Measurements from ENCODE around the gene NKX6-1. TPM values are rescaled to one million over a fixed set of nuclear protein-coding genes. Genes with fewer than 3 reads are reported as not detected.

Gene NKX6-1
- total RNA-seq, 2 experiments from 2014 or later: not detected

DNA sequence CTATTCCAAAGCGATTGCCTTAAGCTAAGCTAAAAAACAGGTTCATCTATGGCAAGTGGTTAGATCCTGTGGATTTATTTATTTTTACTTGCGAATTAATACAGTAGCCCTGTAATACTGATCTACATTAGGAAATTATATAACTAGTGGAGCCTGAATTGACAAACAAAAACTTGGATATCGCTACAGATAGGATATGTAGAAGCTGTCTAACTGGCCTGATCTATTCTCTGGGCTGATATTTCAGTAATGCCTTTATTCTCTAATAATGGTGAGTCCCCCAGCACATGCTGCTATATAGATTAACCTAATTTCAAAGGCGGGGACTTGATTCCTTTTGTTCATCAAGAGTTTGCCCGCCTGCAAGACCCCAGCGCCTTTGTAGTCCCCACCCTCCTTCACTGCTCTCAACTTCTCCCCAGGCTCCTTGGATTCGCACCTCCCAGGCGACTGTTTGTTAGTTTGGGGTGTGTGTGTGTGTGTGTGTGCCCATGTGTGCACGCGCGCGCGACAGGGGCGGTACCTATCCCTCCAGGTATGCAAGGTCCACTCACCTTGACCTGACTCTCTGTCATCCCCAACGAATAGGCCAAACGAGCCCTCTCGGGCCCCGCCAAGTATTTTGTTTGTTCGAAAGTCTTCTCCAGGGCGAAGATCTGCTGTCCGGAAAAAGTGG lies 3.8 kb downstream of the NKX6-1 start:
- no peaks in the 10 kb centered on the region for H3K4me1 ChIP-seq (ENCODE audit: insufficient read depth, low read length, poor library complexity, severe bottlenecking)
- TF ChIP-seq, protein P1, sequence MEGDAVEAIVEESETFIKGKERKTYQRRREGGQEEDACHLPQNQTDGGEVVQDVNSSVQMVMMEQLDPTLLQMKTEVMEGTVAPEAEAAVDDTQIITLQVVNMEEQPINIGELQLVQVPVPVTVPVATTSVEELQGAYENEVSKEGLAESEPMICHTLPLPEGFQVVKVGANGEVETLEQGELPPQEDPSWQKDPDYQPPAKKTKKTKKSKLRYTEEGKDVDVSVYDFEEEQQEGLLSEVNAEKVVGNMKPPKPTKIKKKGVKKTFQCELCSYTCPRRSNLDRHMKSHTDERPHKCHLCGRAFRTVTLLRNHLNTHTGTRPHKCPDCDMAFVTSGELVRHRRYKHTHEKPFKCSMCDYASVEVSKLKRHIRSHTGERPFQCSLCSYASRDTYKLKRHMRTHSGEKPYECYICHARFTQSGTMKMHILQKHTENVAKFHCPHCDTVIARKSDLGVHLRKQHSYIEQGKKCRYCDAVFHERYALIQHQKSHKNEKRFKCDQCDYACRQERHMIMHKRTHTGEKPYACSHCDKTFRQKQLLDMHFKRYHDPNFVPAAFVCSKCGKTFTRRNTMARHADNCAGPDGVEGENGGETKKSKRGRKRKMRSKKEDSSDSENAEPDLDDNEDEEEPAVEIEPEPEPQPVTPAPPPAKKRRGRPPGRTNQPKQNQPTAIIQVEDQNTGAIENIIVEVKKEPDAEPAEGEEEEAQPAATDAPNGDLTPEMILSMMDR (conservative IDR thresholded peaks at IDR 0.05; ENCODE audit: low read length): no peak
- TF ChIP-seq EZH2phosphoT487 (IDR thresholded peaks at IDR 0.05; ENCODE audit: borderline replicate concordance, low read depth, low read length): no peak
- H3K79me2 ChIP-seq (ENCODE audit: insufficient read depth, low read depth, low read length): no peaks in the 10 kb centered on the region
- intact Hi-C loops (cut with micrococcal nuclease; ENCODE audit: unreplicated experiment): no loop called here
- CTCF ChIA-PET (ENCODE audit: unreplicated experiment): no interaction called here
- POLR2A ChIA-PET: interaction anchor here (0.6 kb wide), 1 partner anchor 126 kb away, joined by 3 read pairs; no protein-coding TSS in a partner anchor
- H3K4me3 ChIP-seq (ENCODE audit: low read depth, low read length, poor library complexity, severe bottlenecking): no peak overlapping the region
- no TSS peak for BruUV-seq (replicated peaks)
- no peak overlapping the region for H2AFZ ChIP-seq (ENCODE audit: low read length)
- H3K9me2 ChIP-seq (ENCODE audit: insufficient read depth, low read length): no peaks in the 10 kb centered on the region
- no peaks in the 10 kb centered on the region for H3K9me3 ChIP-seq (ENCODE audit: low read length)
- H3K36me3 ChIP-seq (ENCODE audit: insufficient read depth, low read length): no peaks in the 10 kb centered on the region
- no peak for DNase-seq (ENCODE audit: low spot score)
- H4K20me1 ChIP-seq (ENCODE audit: insufficient read depth, low read length): no peaks in the 10 kb centered on the region
- H3K4me2 ChIP-seq (ENCODE audit: low read length): no peak overlapping the region
- no peak overlapping the region for H3K27ac ChIP-seq (ENCODE audit: low read depth, low read length, poor library complexity, severe bottlenecking)

GRCh38 chr4:84494531-84494930 lies 4.6 kb downstream of the NKX6-1 start:
- DNase-seq (ENCODE audit: low spot score): no peak
- Histone ChIP-seq H3K9me3 (ENCODE audit: low read length) (no peaks in the 10 kb centered on the region), H3K4me1 (ENCODE audit: insufficient read depth, low read length, poor library complexity, severe bottlenecking) (no peaks in the 10 kb centered on the region), H4K20me1 (ENCODE audit: insufficient read depth, low read length) (no peaks in the 10 kb centered on the region), H3K9me2 (ENCODE audit: insufficient read depth, low read length) (no peaks in the 10 kb centered on the region), H3K36me3 (ENCODE audit: insufficient read depth, low read length) (no peaks in the 10 kb centered on the region), H2AFZ (ENCODE audit: low read length) (no peak overlapping the region), H3K4me3 (ENCODE audit: low read depth, low read length, poor library complexity, severe bottlenecking) (no peak overlapping the region), H3K27ac (ENCODE audit: low read depth, low read length, poor library complexity, severe bottlenecking) (no peak overlapping the region), H3K4me2 (ENCODE audit: low read length) (no peak overlapping the region), H3K79me2 (ENCODE audit: insufficient read depth, low read depth, low read length) (no peaks in the 10 kb centered on the region)
- TF ChIP-seq, protein P1 (conservative IDR thresholded peaks at IDR 0.05; ENCODE audit: low read length): no peak
- TF ChIP-seq EZH2phosphoT487 (IDR thresholded peaks at IDR 0.05; ENCODE audit: borderline replicate concordance, low read depth, low read length): no peak
- CTCF ChIA-PET (ENCODE audit: unreplicated experiment): no interaction called here
- BruUV-seq (replicated peaks): no TSS peak
- intact Hi-C loops (cut with micrococcal nuclease; ENCODE audit: unreplicated experiment): no loop called here
- POLR2A ChIA-PET: interaction anchor here (0.6 to 0.7 kb wide), 2 partner anchors 125 to 327 kb away, joined by 3 read pairs; no protein-coding TSS in a partner anchor

DNA sequence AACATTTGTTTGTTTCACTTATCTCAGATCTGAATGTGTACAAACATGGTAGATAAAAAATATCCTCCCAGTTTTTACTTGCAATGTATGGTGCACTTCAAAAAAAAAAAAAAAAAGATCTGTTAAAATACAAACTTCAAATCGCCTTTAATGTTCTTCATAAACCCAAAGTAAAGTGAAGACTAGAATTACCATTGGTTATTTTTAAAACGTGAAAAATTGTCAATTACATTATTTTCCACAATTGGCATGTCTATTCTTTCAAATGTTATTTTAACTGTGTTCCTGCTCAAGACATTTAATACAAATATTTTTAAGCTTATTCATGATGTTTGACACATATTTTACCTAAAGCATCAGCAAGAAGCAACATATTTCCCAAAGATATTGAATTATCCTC lies 5.0 kb downstream of the NKX6-1 start:
- no peaks in the 10 kb centered on the region for H3K36me3 ChIP-seq (ENCODE audit: insufficient read depth, low read length)
- H3K9me3 ChIP-seq (ENCODE audit: low read length): no peaks in the 10 kb centered on the region
- no TSS peak for BruUV-seq (replicated peaks)
- intact Hi-C loops (cut with micrococcal nuclease; ENCODE audit: unreplicated experiment): no loop called here
- ChIA-PET CTCF (ENCODE audit: unreplicated experiment) (no interaction called here), POLR2A (interaction anchor here (0.7 kb wide), 1 partner anchor 327 kb away, joined by 3 read pairs; no protein-coding TSS in a partner anchor)
- no peaks in the 10 kb centered on the region for H4K20me1 ChIP-seq (ENCODE audit: insufficient read depth, low read length)
- H3K27ac ChIP-seq (ENCODE audit: low read depth, low read length, poor library complexity, severe bottlenecking): no peak overlapping the region
- no peak overlapping the region for H2AFZ ChIP-seq (ENCODE audit: low read length)
- H3K4me2 ChIP-seq (ENCODE audit: low read length): no peak overlapping the region
- H3K4me3 ChIP-seq (ENCODE audit: low read depth, low read length, poor library complexity, severe bottlenecking): no peak overlapping the region
- TF ChIP-seq EZH2phosphoT487 (IDR thresholded peaks at IDR 0.05; ENCODE audit: borderline replicate concordance, low read depth, low read length): no peak
- TF ChIP-seq, protein P1 (conservative IDR thresholded peaks at IDR 0.05; ENCODE audit: low read length): no peak
- no peak for DNase-seq (ENCODE audit: low spot score)
- no peaks in the 10 kb centered on the region for H3K4me1 ChIP-seq (ENCODE audit: insufficient read depth, low read length, poor library complexity, severe bottlenecking)
- no peaks in the 10 kb centered on the region for H3K79me2 ChIP-seq (ENCODE audit: insufficient read depth, low read depth, low read length)
- no peaks in the 10 kb centered on the region for H3K9me2 ChIP-seq (ENCODE audit: insufficient read depth, low read length)

All from OCI-LY7 (cell line).